ENCODE data around the gene SEMA7A. TPM values are rescaled to one million over a fixed set of nuclear protein-coding genes. Genes with fewer than 3 reads are reported as not detected.

SEMA7A gene
- total RNA-seq, 1 donor from 2014 or later: 3.9 TPM

DNA sequence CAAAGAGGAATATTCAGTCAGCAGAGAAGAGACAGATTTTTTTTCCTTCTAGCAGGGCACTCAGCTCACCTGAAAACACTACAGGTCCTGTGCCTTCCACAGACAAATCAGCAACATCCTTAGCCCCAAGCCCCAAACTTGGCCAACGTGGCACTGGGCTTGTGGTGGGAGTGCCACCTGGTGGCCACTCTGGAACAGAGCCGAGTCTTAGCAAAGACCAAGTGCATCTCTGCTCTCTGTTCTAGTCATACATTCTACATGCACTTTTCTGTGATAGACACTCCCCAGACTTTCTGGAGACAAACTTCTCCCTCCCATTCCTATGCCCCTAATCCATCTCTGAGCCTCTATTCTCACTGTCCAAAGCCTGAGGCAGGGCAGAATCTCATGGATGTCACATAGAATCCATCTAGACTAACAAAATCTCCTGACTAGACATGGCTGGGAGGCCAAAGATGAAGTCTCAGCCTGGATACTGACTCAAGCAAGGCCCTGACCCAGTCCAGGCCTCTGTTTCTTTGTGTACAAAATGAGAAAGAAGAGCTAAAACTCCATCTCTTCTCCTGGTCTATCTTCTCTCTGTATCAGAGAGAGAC lies 5.1 kb upstream of the SEMA7A start:
- H3K27ac ChIP-seq: no peak overlapping the region
- H3K9me3 ChIP-seq: no peaks in the 10 kb centered on the region
- H3K4me1 ChIP-seq: no peaks in the 10 kb centered on the region
- no peak overlapping the region for H3K4me3 ChIP-seq
- no peaks in the 10 kb centered on the region for H3K27me3 ChIP-seq
- DNase-seq (ENCODE audit: extremely low spot score in 2 of 2): no peak
- TF ChIP-seq POLR2A (IDR thresholded peaks at IDR 0.05) (no peak), POLR2AphosphoS5 (IDR thresholded peaks at IDR 0.05; ENCODE audit: insufficient read depth in 1 of 2, low read depth in 1 of 2) (peak in 1 of 2 donors; percentile 20), CTCF (IDR thresholded peaks at IDR 0.05) (peak; percentile 74 to 86 (median 78))
- intact Hi-C loops (cut with DNase I): no loop called here
- H3K36me3 ChIP-seq: no peaks in the 10 kb centered on the region

DNA sequence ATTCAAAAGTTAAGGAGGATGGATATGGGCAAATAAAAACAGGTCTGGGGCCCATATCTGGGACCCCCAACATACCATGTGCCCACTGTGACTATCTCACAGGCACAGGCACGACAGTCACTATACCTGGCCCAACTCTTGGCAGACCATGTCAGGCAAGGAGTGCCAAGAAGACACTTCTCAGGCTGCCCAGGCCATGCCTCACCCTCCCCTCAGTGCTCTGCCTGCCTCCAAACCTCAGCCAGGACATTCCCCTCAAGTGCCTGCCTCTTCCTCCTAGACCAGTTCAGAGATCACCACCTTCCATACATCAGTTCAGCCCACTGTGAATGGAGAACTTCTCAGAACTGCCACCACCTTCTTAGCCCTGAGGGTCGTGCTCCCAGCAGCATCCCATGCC lies 4.4 kb upstream of the SEMA7A start:
- H3K27me3 ChIP-seq: no peaks in the 10 kb centered on the region
- DNase-seq (ENCODE audit: extremely low spot score in 2 of 2): no peak
- TF ChIP-seq POLR2AphosphoS5 (IDR thresholded peaks at IDR 0.05; ENCODE audit: insufficient read depth in 1 of 2, low read depth in 1 of 2) (no peak), CTCF (IDR thresholded peaks at IDR 0.05) (no peak), POLR2A (IDR thresholded peaks at IDR 0.05) (no peak)
- H3K27ac ChIP-seq: no peak overlapping the region
- H3K36me3 ChIP-seq: no peaks in the 10 kb centered on the region
- H3K4me3 ChIP-seq: no peak overlapping the region
- H3K9me3 ChIP-seq: no peaks in the 10 kb centered on the region
- intact Hi-C loops (cut with DNase I): no loop called here
- peaks cover 2% of the 10 kb centered on the region for H3K4me1 ChIP-seq

DNA sequence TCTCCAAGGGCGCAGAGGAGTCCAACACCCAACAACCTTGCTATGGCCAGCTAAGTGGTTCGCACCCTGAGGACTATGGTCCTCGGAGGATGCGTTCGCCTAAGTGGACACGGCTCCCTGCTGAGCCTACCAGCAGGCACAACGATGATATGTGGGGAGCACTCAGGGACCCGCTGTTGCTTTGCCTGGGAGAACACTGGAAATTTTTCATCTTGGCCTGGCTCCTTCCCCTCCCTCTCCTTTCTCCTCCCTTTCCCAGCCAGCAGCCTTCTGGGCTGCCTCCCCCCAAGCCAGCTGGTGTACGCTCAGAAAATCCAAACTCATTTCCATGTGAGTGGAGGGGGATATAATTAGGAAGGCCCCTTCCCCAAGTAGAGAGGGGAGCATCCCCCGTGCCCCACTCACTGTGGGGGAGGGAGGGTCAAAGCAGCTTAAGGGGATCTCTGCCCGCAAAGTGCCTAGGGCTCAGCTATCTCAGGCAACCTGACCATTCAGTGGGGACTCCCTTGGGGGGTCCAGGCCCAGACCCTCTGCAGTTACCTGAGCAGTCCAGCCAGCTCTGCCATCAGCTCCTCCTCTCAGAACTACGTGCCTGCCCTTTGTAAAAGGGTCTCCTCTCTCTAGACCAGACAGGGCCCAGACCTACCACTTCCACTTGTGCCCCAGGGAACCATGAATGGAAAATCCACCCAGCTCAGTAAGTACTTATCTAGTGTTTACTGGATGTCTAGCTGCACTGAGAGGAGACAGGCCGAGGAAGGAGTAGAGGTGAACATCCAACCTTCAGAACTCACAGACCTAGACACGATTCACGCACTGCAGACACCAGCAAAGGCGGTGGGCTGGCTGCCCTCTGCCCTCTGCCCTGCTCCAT lies 742 bp upstream of the SEMA7A start:
- Histone ChIP-seq H3K9me3 (no peaks in the 10 kb centered on the region), H3K27me3 (no peaks in the 10 kb centered on the region), H3K4me1 (peaks cover 16% of the 10 kb centered on the region), H3K4me3 (peak overlapping the region; percentile 54 to 65), H3K36me3 (no peaks in the 10 kb centered on the region), H3K27ac (peak overlapping the region; percentile 74)
- intact Hi-C loops (cut with DNase I): loop anchor here (2.0 kb wide), 1 partner anchor 52 kb away; no protein-coding TSS in a partner anchor
- no peak for TF ChIP-seq CTCF (IDR thresholded peaks at IDR 0.05)
- peak in 1 of 2 donors; percentile 21 for TF ChIP-seq POLR2AphosphoS5 (IDR thresholded peaks at IDR 0.05; ENCODE audit: insufficient read depth in 1 of 2, low read depth in 1 of 2)
- no peak for DNase-seq (ENCODE audit: extremely low spot score in 2 of 2)

DNA sequence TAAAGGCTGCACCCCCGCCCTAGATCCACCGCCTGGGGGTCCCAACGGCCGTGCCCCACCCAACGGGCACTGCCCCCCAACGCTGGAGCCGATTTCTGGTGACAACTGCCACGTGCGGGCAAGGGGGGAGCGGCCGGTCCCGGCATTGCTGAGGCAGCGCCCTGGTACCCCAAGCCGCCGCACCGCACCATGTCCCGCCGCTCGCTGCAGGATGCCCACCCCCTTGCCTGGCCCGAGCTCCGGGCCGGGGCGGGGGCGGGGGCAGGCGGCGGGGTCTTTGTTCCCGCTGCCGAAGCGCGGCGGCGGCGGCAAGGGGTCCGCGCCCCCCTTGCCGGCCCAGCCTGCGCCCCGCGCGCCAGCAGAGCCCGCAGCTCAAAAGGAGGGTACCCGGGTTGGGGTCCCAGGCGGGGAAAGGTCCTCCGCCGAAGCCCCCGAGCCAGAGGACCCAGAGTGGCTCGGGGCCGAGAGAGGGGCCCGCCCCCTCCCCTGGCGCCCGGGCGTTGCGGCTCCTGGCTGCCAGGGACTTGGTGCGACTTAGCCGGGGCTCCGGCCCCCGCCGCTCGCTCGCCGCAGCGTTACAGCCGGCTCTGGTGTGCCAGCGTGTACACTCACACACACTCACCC lies 678 bp downstream of the SEMA7A start:
- Histone ChIP-seq H3K27me3 (no peaks in the 10 kb centered on the region), H3K27ac (peak overlapping the region; percentile 74)
- intact Hi-C loops (cut with DNase I): no loop called here

GRCh38 chr15:74432271-74432967 lies 1.3 kb downstream of the SEMA7A start:
- H3K27ac ChIP-seq: no peak overlapping the region
- no peaks in the 10 kb centered on the region for H3K36me3 ChIP-seq
- no peak for DNase-seq (ENCODE audit: extremely low spot score in 2 of 2)
- H3K27me3 ChIP-seq: no peaks in the 10 kb centered on the region
- peaks cover 16% of the 10 kb centered on the region for H3K4me1 ChIP-seq
- H3K9me3 ChIP-seq: no peaks in the 10 kb centered on the region
- H3K4me3 ChIP-seq: peak overlapping the region; percentile 54 to 65
- no peak for TF ChIP-seq CTCF (IDR thresholded peaks at IDR 0.05)
- intact Hi-C loops (cut with DNase I): no loop called here

More for the DNA sequence above, 678 bp downstream of the SEMA7A start:
- Histone ChIP-seq H3K9me3 (no peaks in the 10 kb centered on the region), H3K36me3 (no peaks in the 10 kb centered on the region), H3K4me3 (peak overlapping the region; percentile 54 to 65), H3K4me1 (peaks cover 16% of the 10 kb centered on the region)
- no peak for DNase-seq (ENCODE audit: extremely low spot score in 2 of 2)
- TF ChIP-seq POLR2A (IDR thresholded peaks at IDR 0.05): no peak

Measured in vagina (tissue), 2 donors.